Cardiac muscle cell (in vitro differentiated cells and primary cell): Measurements from ENCODE around the gene UROS. TPM values are rescaled to one million over a fixed set of nuclear protein-coding genes. Genes with fewer than 3 reads are reported as not detected.

ENCODE experiments used
- DNase-seq, 2 donors: peaks; one replicate each; pipeline versions ENCODE4 v3.0.0 to v3.0.0-alpha.2; 2010 to 2017; ENCODE audit warnings: low read depth in 1 of 2, low spot score in 1 of 2
- H3K27ac ChIP-seq: fragments of 200-600 bp; sonication (generic); 2 replicates; pipeline ENCODE4 v1.5.1; 2016
- H3K27me3 ChIP-seq: fragments of 200-600 bp; sonication (generic); 2 replicates; pipeline ENCODE4 v1.6.0; 2016; ENCODE audit warnings: control low read depth
- H3K36me3 ChIP-seq: fragments of 200-600 bp; sonication (generic); 2 replicates; pipeline ENCODE4 v1.5.1; 2016; ENCODE audit warnings: control low read depth
- H3K4me1 ChIP-seq: fragments of 200-600 bp; sonication (generic); 2 replicates; pipeline ENCODE4 v1.8.1; 2017; ENCODE audit warnings: low read depth, mild to moderate bottlenecking, mixed run types
- H3K4me3 ChIP-seq: fragments of 200-600 bp; sonication (generic); 2 replicates; pipeline ENCODE4 v1.5.1; 2016; ENCODE audit warnings: mild to moderate bottlenecking
- H3K9me3 ChIP-seq: fragments of 200-600 bp; sonication (generic); 2 replicates; pipeline ENCODE4 v1.5.1; 2017; ENCODE audit warnings: low read depth, mild to moderate bottlenecking, control low read depth
- CTCF ChIP-seq: IDR thresholded peaks from 2 replicates; pipeline ENCODE4 v1.5.1; 2012; ENCODE audit warnings: low read depth, mild to moderate bottlenecking, low read length
- polyA plus RNA-seq: library from polyadenylated mRNA; unstranded; fragments of >200 nt; fragmentation: Nextera tagmentation; extraction: Ambion mirVana; gene quantifications from 2 replicates; pipeline ENCODE4 v1.2.1, GENCODE V29; 2016
- total RNA-seq: library from RNA; depleted of rRNA; stranded (reverse); fragments of >200 nt; gene quantifications from 2 replicates; pipeline ENCODE4 v1.2.3, GENCODE V29; 2016

The UROS gene
- total and polyA plus RNA-seq, 2 experiments from 2014 or later: 88.4 to 211 TPM

- Histone ChIP-seq H3K36me3 (no peaks in the 10 kb centered on the region), H3K4me3 (no peak overlapping the region), H3K4me1 (no peaks in the 10 kb centered on the region), H3K9me3 (no peaks in the 10 kb centered on the region), H3K27me3 (no peaks in the 10 kb centered on the region), H3K27ac (no peak overlapping the region)
- TF ChIP-seq CTCF: no peak
- DNase-seq: no peak
Observed at GRCh38 chr10:125782054-125782453, 41.0 kb downstream of the UROS start.

GRCh38 chr10:125781374-125781773 lies 41.7 kb downstream of the UROS start:
- DNase-seq: no peak
- no peaks in the 10 kb centered on the region for H3K27me3 ChIP-seq
- no peak overlapping the region for H3K27ac ChIP-seq
- H3K9me3 ChIP-seq: no peaks in the 10 kb centered on the region
- no peaks in the 10 kb centered on the region for H3K36me3 ChIP-seq
- no peak overlapping the region for H3K4me3 ChIP-seq
- no peak for TF ChIP-seq CTCF
- no peaks in the 10 kb centered on the region for H3K4me1 ChIP-seq

- Histone ChIP-seq H3K36me3 (no peaks in the 10 kb centered on the region), H3K27ac (no peak overlapping the region), H3K4me3 (no peak overlapping the region), H3K4me1 (no peaks in the 10 kb centered on the region), H3K9me3 (no peaks in the 10 kb centered on the region), H3K27me3 (no peaks in the 10 kb centered on the region)
- no peak for DNase-seq
- no peak for TF ChIP-seq CTCF
Observed at GRCh38 chr10:125779403-125780327, 43.4 kb downstream of the UROS start.

GRCh38 chr10:125778556-125778955 lies 44.5 kb downstream of the UROS start:
- no peaks in the 10 kb centered on the region for H3K27me3 ChIP-seq
- no peak for TF ChIP-seq CTCF

GRCh38 chr10:125777806-125778205 lies 45.3 kb downstream of the UROS start:
- TF ChIP-seq CTCF: no peak
- no peaks in the 10 kb centered on the region for H3K27me3 ChIP-seq
- H3K9me3 ChIP-seq: no peaks in the 10 kb centered on the region
- DNase-seq: no peak
- no peak overlapping the region for H3K27ac ChIP-seq
- no peaks in the 10 kb centered on the region for H3K36me3 ChIP-seq
- no peak overlapping the region for H3K4me3 ChIP-seq
- no peaks in the 10 kb centered on the region for H3K4me1 ChIP-seq

More at GRCh38 chr10:125778556-125778955, 44.5 kb downstream of the UROS start:
- no peak overlapping the region for H3K4me3 ChIP-seq
- no peaks in the 10 kb centered on the region for H3K4me1 ChIP-seq
- H3K36me3 ChIP-seq: no peaks in the 10 kb centered on the region
- no peak overlapping the region for H3K27ac ChIP-seq
- no peak for DNase-seq
- H3K9me3 ChIP-seq: no peaks in the 10 kb centered on the region
